ENCODE measurements around the gene MS4A10.

Gene MS4A10

DNA sequence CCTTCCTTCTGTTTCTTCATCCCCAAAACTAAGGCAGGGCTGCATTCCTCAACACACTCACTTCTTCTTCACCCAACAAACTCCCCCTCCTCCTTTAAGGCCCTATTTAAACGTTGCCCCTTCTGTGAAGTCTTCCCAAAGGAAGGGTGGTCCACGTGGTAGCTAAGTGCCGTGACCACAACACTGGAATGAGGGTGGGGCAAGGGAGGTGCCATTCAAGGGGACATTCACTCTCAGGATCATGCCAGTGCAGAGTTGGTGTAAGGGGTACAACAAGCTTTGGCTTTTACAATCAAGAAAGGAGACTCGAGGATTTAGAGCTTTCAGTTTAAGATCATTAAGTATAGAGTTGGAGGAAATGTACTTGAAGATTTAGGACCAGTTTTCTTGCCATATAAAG, 8.0 kb upstream of the MS4A10 start:
- no peaks in the 10 kb centered on the region for H3K9me3 ChIP-seq
- no peaks in the 10 kb centered on the region for H3K4me1 ChIP-seq (ENCODE audit: control insufficient read depth in 1 of 2, insufficient read depth in 1 of 2, low read depth in 1 of 2, low read length in 1 of 2)
- peaks cover 7% of the 10 kb centered on the region for H3K27me3 ChIP-seq
- no peak overlapping the region for H3K4me3 ChIP-seq (ENCODE audit: low read depth in 1 of 2, low read length in 1 of 2)
- TF ChIP-seq, protein P1, sequence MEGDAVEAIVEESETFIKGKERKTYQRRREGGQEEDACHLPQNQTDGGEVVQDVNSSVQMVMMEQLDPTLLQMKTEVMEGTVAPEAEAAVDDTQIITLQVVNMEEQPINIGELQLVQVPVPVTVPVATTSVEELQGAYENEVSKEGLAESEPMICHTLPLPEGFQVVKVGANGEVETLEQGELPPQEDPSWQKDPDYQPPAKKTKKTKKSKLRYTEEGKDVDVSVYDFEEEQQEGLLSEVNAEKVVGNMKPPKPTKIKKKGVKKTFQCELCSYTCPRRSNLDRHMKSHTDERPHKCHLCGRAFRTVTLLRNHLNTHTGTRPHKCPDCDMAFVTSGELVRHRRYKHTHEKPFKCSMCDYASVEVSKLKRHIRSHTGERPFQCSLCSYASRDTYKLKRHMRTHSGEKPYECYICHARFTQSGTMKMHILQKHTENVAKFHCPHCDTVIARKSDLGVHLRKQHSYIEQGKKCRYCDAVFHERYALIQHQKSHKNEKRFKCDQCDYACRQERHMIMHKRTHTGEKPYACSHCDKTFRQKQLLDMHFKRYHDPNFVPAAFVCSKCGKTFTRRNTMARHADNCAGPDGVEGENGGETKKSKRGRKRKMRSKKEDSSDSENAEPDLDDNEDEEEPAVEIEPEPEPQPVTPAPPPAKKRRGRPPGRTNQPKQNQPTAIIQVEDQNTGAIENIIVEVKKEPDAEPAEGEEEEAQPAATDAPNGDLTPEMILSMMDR (IDR thresholded peaks at IDR 0.05), result no peak
- H3K36me3 ChIP-seq, result no peaks in the 10 kb centered on the region
- H3K27ac ChIP-seq, result no peak overlapping the region

DNA sequence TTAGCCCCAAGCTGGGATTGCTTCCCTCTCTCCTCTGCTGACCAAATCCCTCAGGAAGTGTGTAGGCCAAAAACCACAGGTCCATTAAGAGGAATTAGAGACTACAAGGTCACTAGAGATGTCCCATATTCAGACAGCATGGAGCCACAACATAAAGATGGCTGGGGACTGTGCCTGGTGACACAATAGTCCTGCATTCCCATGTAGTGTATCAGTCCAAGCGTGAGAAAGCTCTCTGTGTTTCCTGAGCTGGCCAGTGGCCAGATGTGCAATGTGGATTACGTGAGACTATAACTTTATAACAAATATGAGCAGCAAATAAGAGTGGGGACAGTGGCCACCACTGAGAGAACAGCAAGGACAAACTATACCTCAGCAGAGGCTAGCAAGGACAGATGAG, 7.6 kb upstream of the MS4A10 start:
- H3K27ac ChIP-seq, result no peak overlapping the region

DNA sequence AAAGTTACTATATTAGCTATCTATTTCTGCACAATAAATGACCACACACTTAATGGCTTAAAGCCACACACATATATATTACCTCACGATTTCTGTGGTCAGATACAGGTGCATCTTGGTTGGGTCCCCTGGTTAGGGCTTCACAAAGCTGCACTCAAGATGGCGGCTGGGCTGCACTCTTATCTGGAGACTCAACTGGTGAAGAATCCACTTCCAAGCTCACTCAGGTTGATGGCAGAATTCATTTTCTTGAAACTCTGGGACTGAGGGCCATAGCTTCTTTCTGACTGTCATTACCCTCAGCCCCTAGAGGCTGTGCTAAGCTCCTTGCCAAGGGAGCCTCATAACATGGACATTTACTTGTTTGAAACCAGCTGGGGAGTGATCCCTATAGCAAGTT, 5.1 kb upstream of the MS4A10 start:
- H3K27ac ChIP-seq, result no peak overlapping the region
- peaks cover 7% of the 10 kb centered on the region for H3K27me3 ChIP-seq
- TF ChIP-seq, protein P1 (IDR thresholded peaks at IDR 0.05), result no peak
- H3K36me3 ChIP-seq, result no peaks in the 10 kb centered on the region
- no peak overlapping the region for H3K4me3 ChIP-seq (ENCODE audit: low read depth in 1 of 2, low read length in 1 of 2)
- no peaks in the 10 kb centered on the region for H3K4me1 ChIP-seq (ENCODE audit: control insufficient read depth in 1 of 2, insufficient read depth in 1 of 2, low read depth in 1 of 2, low read length in 1 of 2)
- no peaks in the 10 kb centered on the region for H3K9me3 ChIP-seq

More for the DNA sequence above, 7.6 kb upstream of the MS4A10 start:
- no peaks in the 10 kb centered on the region for H3K9me3 ChIP-seq
- TF ChIP-seq, protein P1 (IDR thresholded peaks at IDR 0.05), result no peak
- H3K27me3 ChIP-seq, result peaks cover 7% of the 10 kb centered on the region
- H3K4me3 ChIP-seq (ENCODE audit: low read depth in 1 of 2, low read length in 1 of 2), result no peak overlapping the region
- no peaks in the 10 kb centered on the region for H3K4me1 ChIP-seq (ENCODE audit: control insufficient read depth in 1 of 2, insufficient read depth in 1 of 2, low read depth in 1 of 2, low read length in 1 of 2)
- H3K36me3 ChIP-seq, result no peaks in the 10 kb centered on the region

DNA sequence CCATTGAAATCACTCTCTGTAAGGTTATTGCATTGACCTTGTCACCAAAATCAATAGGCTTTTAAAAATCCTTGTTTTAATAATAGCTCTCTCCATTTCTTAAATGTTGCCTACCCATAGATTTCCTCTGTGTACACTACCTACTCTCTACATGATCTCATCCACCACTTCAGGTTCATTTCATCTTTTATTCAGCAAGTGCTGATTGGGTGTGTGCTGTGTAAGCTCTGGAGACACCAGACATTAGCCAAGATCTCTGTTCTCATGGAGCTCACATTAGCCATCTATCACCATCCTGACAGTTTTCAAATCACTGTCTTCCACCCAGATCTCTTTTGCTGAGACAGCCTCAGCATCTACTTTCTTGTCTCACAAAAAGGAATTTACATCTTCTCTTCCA, 4.4 kb upstream of the MS4A10 start:
- TF ChIP-seq, protein P1 (IDR thresholded peaks at IDR 0.05), result no peak
- Histone ChIP-seq H3K4me3 (ENCODE audit: low read depth in 1 of 2, low read length in 1 of 2) (no peak overlapping the region), H3K9me3 (no peaks in the 10 kb centered on the region), H3K27ac (no peak overlapping the region), H3K36me3 (no peaks in the 10 kb centered on the region), H3K27me3 (peaks cover 7% of the 10 kb centered on the region), H3K4me1 (ENCODE audit: control insufficient read depth in 1 of 2, insufficient read depth in 1 of 2, low read depth in 1 of 2, low read length in 1 of 2) (no peaks in the 10 kb centered on the region)

DNA sequence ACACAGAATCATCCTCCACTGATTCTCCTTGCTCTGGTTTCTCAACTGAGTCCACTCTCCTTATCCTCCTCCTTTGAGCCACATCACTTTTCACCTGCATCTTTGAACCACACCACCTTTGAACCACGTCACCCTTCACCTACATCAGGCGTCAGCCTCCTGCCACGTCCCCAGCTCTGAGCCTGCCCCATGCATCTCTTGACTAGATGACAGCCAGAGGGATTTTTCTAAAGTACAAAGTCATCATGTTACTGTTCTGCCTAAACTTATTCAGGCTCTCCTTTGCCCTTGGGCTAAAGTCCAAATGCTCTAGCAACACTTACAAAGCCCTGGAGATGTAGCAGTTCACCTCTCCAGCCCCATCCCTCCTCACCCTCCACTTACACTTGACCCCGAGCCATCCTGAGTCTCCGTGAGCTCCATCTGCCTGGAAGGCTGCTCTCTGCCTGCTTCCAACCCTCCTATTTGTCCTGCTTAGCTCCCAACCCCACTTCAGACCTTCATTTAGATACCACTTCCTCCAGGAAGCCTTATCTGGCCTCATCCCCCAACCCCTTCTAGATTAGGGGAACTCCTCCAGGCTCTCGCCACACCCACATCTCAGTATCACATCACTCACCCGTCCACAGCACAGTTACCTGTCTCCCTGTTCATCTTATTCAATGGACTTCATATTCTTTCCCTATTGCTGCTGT, 3.7 kb upstream of the MS4A10 start:
- no peak overlapping the region for H3K4me3 ChIP-seq (ENCODE audit: low read depth in 1 of 2, low read length in 1 of 2)
- no peaks in the 10 kb centered on the region for H3K36me3 ChIP-seq
- H3K4me1 ChIP-seq (ENCODE audit: control insufficient read depth in 1 of 2, insufficient read depth in 1 of 2, low read depth in 1 of 2, low read length in 1 of 2), result no peaks in the 10 kb centered on the region
- TF ChIP-seq, protein P1 (IDR thresholded peaks at IDR 0.05), result no peak
- peaks cover 7% of the 10 kb centered on the region for H3K27me3 ChIP-seq
- no peaks in the 10 kb centered on the region for H3K9me3 ChIP-seq
- H3K27ac ChIP-seq, result no peak overlapping the region

All from neutrophil (primary cell).